CD4-positive, CD25-positive, alpha-beta regulatory T cell (primary cell): ENCODE measurements around the gene NIP7. TPM values are rescaled to one million over a fixed set of nuclear protein-coding genes. Genes with fewer than 3 reads are reported as not detected.

Source experiments
- ATAC-seq, 2 donors: fragments of 150-1000 bp; cut with Tn5 transposase; one replicate each; pipeline ENCODE4 v1.10.0; 2021; ENCODE audit warnings: low read depth in 2 of 2, moderate number of reproducible peaks in 2 of 2, moderate library complexity in 1 of 2
- DNase-seq, 3 donors: peaks; one replicate each; pipeline versions ENCODE4 v3.0.0 to v3.0.0-alpha.2; 2012 to 2022; ENCODE audit warnings: mixed read lengths in 1 of 3
- H3K27ac ChIP-seq: one replicate; pipeline ENCODE4 v1.7.0; 2013; ENCODE audit warnings: mild to moderate bottlenecking, low read length; ENCODE audit not compliant: insufficient read depth, poor library complexity, severe bottlenecking
- H3K27me3 ChIP-seq: one replicate; pipeline ENCODE4 v1.7.0; 2013; ENCODE audit warnings: low read length; ENCODE audit not compliant: control insufficient read depth, insufficient read depth
- H3K36me3 ChIP-seq: one replicate; pipeline ENCODE4 v1.7.0; 2013; ENCODE audit warnings: mild to moderate bottlenecking, low read length, moderate library complexity; ENCODE audit not compliant: control insufficient read depth, insufficient read depth
- H3K4me1 ChIP-seq: 2 replicates; pipeline ENCODE4 v1.7.0; 2013; ENCODE audit warnings: mild to moderate bottlenecking, low read length; ENCODE audit not compliant: insufficient read depth, control insufficient read depth, poor library complexity, severe bottlenecking
- H3K4me3 ChIP-seq: one replicate; pipeline ENCODE4 v1.7.0; 2013; ENCODE audit warnings: low read depth, mild to moderate bottlenecking, low read length, moderate library complexity
- H3K9me3 ChIP-seq, 2 experiments: 1 replicate in 1 of 2; 2 replicates in 1 of 2; pipeline ENCODE4 v1.7.0; 2013; ENCODE audit warnings: low read length in 2 of 2, mild to moderate bottlenecking in 1 of 2, moderate library complexity in 1 of 2; ENCODE audit not compliant: control insufficient read depth in 2 of 2
- H3K27ac Mint-ChIP-seq, 3 donors: one replicate each; pipeline ENCODE4 v1.8.0; 2020 to 2022; ENCODE audit warnings: mild to moderate bottlenecking in 3 of 3, mixed read lengths in 3 of 3, moderate library complexity in 2 of 3
- H3K27me3 Mint-ChIP-seq: one replicate; pipeline ENCODE4 v1.8.0; 2022; ENCODE audit warnings: mild to moderate bottlenecking, mixed read lengths
- H3K36me3 Mint-ChIP-seq: one replicate; pipeline ENCODE4 v1.8.0; 2020; ENCODE audit warnings: mixed read lengths
- H3K4me1 Mint-ChIP-seq, 4 donors: one replicate each; pipeline ENCODE4 v1.8.0; 2020 to 2022; ENCODE audit warnings: mixed read lengths in 4 of 4, mild to moderate bottlenecking in 1 of 4
- H3K4me3 Mint-ChIP-seq, 4 donors: one replicate each; pipeline ENCODE4 v1.8.0; 2020 to 2022; ENCODE audit warnings: mild to moderate bottlenecking in 4 of 4, mixed read lengths in 4 of 4, moderate library complexity in 3 of 4
- H3K9me3 Mint-ChIP-seq, 7 donors: one replicate each; pipeline ENCODE4 v1.8.0; 2020 to 2022; ENCODE audit warnings: mixed read lengths in 7 of 7, mild to moderate bottlenecking in 3 of 7, moderate library complexity in 2 of 7
- polyA plus RNA-seq, 4 donors: library from polyadenylated mRNA; unstranded; fragments of 300-500 nt; fragmentation: Illumina TruSeq; gene quantifications; one replicate each; pipeline ENCODE4 v1.2.3, GENCODE V29; 2021
- total RNA-seq: library from RNA; stranded (reverse); gene quantifications from one replicate; pipeline ENCODE4 v1.2.3, GENCODE V29; 2022

NIP7 gene
- total and polyA plus RNA-seq, 5 donors from 2014 or later, result 22.2 to 31.4 (median 24.3) TPM

GRCh38 chr16:69319381-69319780, 20.2 kb upstream of the NIP7 start:
- H3K27me3 Mint-ChIP-seq, result no peaks in the 10 kb centered on the region
- peaks cover 0 to 11% (median 3%) of the 10 kb centered on the region in 4 donors for H3K4me1 Mint-ChIP-seq
- ATAC-seq, result no peak
- peaks cover 31% of the 10 kb centered on the region for H3K36me3 Mint-ChIP-seq
- Histone ChIP-seq H3K27me3 (no peaks in the 10 kb centered on the region), H3K4me1 (peaks cover 4% of the 10 kb centered on the region), H3K4me3 (no peak overlapping the region), H3K9me3 (no peaks in the 10 kb centered on the region), H3K27ac (no peak overlapping the region), H3K36me3 (peaks cover 93% of the 10 kb centered on the region)
- peak overlapping the region in 1 of 3 donors; percentile 25 for H3K27ac Mint-ChIP-seq
- H3K9me3 Mint-ChIP-seq, result no peaks in the 10 kb centered on the region
- no peak for DNase-seq
- peak overlapping the region in 1 of 4 donors; percentile 12 for H3K4me3 Mint-ChIP-seq

GRCh38 chr16:69319826-69320739, 19.5 kb upstream of the NIP7 start:
- H3K27me3 ChIP-seq, result no peaks in the 10 kb centered on the region
- H3K36me3 ChIP-seq, result peaks cover 93% of the 10 kb centered on the region
- no peak overlapping the region for H3K4me3 ChIP-seq
- H3K27ac ChIP-seq, result no peak overlapping the region
- no peaks in the 10 kb centered on the region for H3K9me3 ChIP-seq
- no peaks in the 10 kb centered on the region for H3K9me3 Mint-ChIP-seq
- H3K27ac Mint-ChIP-seq, result peak overlapping the region in 1 of 3 donors; percentile 79
- peaks cover 0 to 15% (median 2%) of the 10 kb centered on the region in 4 donors for H3K4me1 Mint-ChIP-seq
- H3K4me3 Mint-ChIP-seq, result peak overlapping the region in 1 of 4 donors; percentile 12
- peaks cover 31% of the 10 kb centered on the region for H3K36me3 Mint-ChIP-seq
- peaks cover 4% of the 10 kb centered on the region for H3K4me1 ChIP-seq
- H3K27me3 Mint-ChIP-seq, result no peaks in the 10 kb centered on the region
- DNase-seq, result no peak
- ATAC-seq, result no peak

GRCh38 chr16:69320740-69321073, 18.9 kb upstream of the NIP7 start:
- peaks cover 89% of the 10 kb centered on the region for H3K36me3 ChIP-seq
- H3K27ac ChIP-seq, result no peak overlapping the region
- no peak for DNase-seq
- peaks cover 0 to 13% (median 2%) of the 10 kb centered on the region in 4 donors for H3K4me1 Mint-ChIP-seq
- H3K4me3 Mint-ChIP-seq, result peak overlapping the region in 1 of 4 donors; percentile 49
- peaks cover 31% of the 10 kb centered on the region for H3K36me3 Mint-ChIP-seq
- ATAC-seq, result no peak
- H3K27ac Mint-ChIP-seq, result no peak overlapping the region
- no peaks in the 10 kb centered on the region for H3K27me3 ChIP-seq
- no peaks in the 10 kb centered on the region for H3K27me3 Mint-ChIP-seq
- no peaks in the 10 kb centered on the region for H3K9me3 Mint-ChIP-seq
- no peak overlapping the region for H3K4me3 ChIP-seq
- H3K9me3 ChIP-seq, result no peaks in the 10 kb centered on the region
- H3K4me1 ChIP-seq, result peaks cover 5% of the 10 kb centered on the region

- peaks cover 89% of the 10 kb centered on the region for H3K36me3 ChIP-seq
Observed at GRCh38 chr16:69321080-69321479, 18.5 kb upstream of the NIP7 start.

GRCh38 chr16:69322343-69322742, 17.2 kb upstream of the NIP7 start:
- Histone ChIP-seq H3K4me1 (peaks cover 19% of the 10 kb centered on the region), H3K4me3 (no peak overlapping the region), H3K27ac (no peak overlapping the region), H3K27me3 (no peaks in the 10 kb centered on the region), H3K9me3 (no peaks in the 10 kb centered on the region), H3K36me3 (peaks cover 85% of the 10 kb centered on the region)
- ATAC-seq (no peak), DNase-seq (no peak)
- no peaks in the 10 kb centered on the region for H3K9me3 Mint-ChIP-seq
- H3K4me1 Mint-ChIP-seq, result peaks cover 0 to 30% (median 8%) of the 10 kb centered on the region in 4 donors
- no peaks in the 10 kb centered on the region for H3K27me3 Mint-ChIP-seq
- H3K4me3 Mint-ChIP-seq, result no peak overlapping the region
- no peak overlapping the region for H3K27ac Mint-ChIP-seq
- peaks cover 27% of the 10 kb centered on the region for H3K36me3 Mint-ChIP-seq

More at GRCh38 chr16:69321080-69321479, 18.5 kb upstream of the NIP7 start:
- Mint-ChIP-seq H3K4me3 (peak overlapping the region in 1 of 4 donors; percentile 49), H3K36me3 (peaks cover 31% of the 10 kb centered on the region), H3K27me3 (no peaks in the 10 kb centered on the region), H3K4me1 (peaks cover 0 to 17% (median 3%) of the 10 kb centered on the region in 4 donors), H3K9me3 (no peaks in the 10 kb centered on the region), H3K27ac (no peak overlapping the region)
- Histone ChIP-seq H3K27me3 (no peaks in the 10 kb centered on the region), H3K27ac (no peak overlapping the region), H3K9me3 (no peaks in the 10 kb centered on the region), H3K4me1 (peaks cover 8% of the 10 kb centered on the region), H3K4me3 (no peak overlapping the region)
- DNase-seq, result no peak
- ATAC-seq, result no peak

- no peak for DNase-seq
- Mint-ChIP-seq H3K36me3 (peaks cover 27% of the 10 kb centered on the region), H3K27ac (no peak overlapping the region), H3K4me3 (no peak overlapping the region), H3K9me3 (no peaks in the 10 kb centered on the region), H3K4me1 (peaks cover 0 to 35% (median 8%) of the 10 kb centered on the region in 4 donors), H3K27me3 (no peaks in the 10 kb centered on the region)
- Histone ChIP-seq H3K27ac (no peak overlapping the region), H3K36me3 (peaks cover 77% of the 10 kb centered on the region), H3K9me3 (no peaks in the 10 kb centered on the region), H3K4me1 (peaks cover 28% of the 10 kb centered on the region), H3K4me3 (no peak overlapping the region), H3K27me3 (no peaks in the 10 kb centered on the region)
- no peak for ATAC-seq
Observed at GRCh38 chr16:69323415-69323814, 16.2 kb upstream of the NIP7 start.

GRCh38 chr16:69324013-69324531, 15.5 kb upstream of the NIP7 start:
- H3K36me3 Mint-ChIP-seq, result peaks cover 27% of the 10 kb centered on the region

More at GRCh38 chr16:69324013-69324531, 15.5 kb upstream of the NIP7 start:
- no peak overlapping the region for H3K27ac Mint-ChIP-seq
- Histone ChIP-seq H3K9me3 (no peaks in the 10 kb centered on the region), H3K27ac (no peak overlapping the region), H3K36me3 (peaks cover 71% of the 10 kb centered on the region), H3K27me3 (no peaks in the 10 kb centered on the region), H3K4me3 (no peak overlapping the region), H3K4me1 (peaks cover 34% of the 10 kb centered on the region)
- H3K9me3 Mint-ChIP-seq, result no peaks in the 10 kb centered on the region
- no peaks in the 10 kb centered on the region for H3K27me3 Mint-ChIP-seq
- peaks cover 0 to 42% (median 10%) of the 10 kb centered on the region in 4 donors for H3K4me1 Mint-ChIP-seq
- H3K4me3 Mint-ChIP-seq, result no peak overlapping the region
- DNase-seq, result no peak
- ATAC-seq, result no peak
